ENCODE results near the gene SOSTDC1.

GRCh38 chr7:16420329-16420648, 45.2 kb downstream of the SOSTDC1 start:
- TF ChIP-seq POLR2A (IDR thresholded peaks at IDR 0.05; ENCODE audit: extremely low read depth, insufficient read length): no peak
- TF ChIP-seq, protein P1, sequence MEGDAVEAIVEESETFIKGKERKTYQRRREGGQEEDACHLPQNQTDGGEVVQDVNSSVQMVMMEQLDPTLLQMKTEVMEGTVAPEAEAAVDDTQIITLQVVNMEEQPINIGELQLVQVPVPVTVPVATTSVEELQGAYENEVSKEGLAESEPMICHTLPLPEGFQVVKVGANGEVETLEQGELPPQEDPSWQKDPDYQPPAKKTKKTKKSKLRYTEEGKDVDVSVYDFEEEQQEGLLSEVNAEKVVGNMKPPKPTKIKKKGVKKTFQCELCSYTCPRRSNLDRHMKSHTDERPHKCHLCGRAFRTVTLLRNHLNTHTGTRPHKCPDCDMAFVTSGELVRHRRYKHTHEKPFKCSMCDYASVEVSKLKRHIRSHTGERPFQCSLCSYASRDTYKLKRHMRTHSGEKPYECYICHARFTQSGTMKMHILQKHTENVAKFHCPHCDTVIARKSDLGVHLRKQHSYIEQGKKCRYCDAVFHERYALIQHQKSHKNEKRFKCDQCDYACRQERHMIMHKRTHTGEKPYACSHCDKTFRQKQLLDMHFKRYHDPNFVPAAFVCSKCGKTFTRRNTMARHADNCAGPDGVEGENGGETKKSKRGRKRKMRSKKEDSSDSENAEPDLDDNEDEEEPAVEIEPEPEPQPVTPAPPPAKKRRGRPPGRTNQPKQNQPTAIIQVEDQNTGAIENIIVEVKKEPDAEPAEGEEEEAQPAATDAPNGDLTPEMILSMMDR (IDR thresholded peaks at IDR 0.05; ENCODE audit: low read depth, low read length): no peak

All from NB4 (cell line).